ENCODE measurements around the gene RBPJ. TPM values are rescaled to one million over a fixed set of nuclear protein-coding genes. Genes with fewer than 3 reads are reported as not detected.

Gene RBPJ
- total RNA-seq, 2 experiments from 2014 or later: 73.3 to 163 TPM

GRCh38 chr4:26404743-26405206 is 84.0 kb downstream of the RBPJ start:
- peaks cover 53% of the 10 kb centered on the region for H3K36me3 Mint-ChIP-seq
- CTCF ChIA-PET: interaction anchor here (1.0 to 16.9 kb wide), 3 partner anchors 12 to 77 kb away, joined by 3 to 259 read pairs (median 3); no protein-coding TSS in a partner anchor

GRCh38 chr4:26406346-26406975 is 85.6 kb downstream of the RBPJ start:
- no peak for DNase-seq
- peaks cover 47% of the 10 kb centered on the region for H3K36me3 Mint-ChIP-seq

More at GRCh38 chr4:26404743-26405206, 84.0 kb downstream of the RBPJ start:
- no peak overlapping the region for H3K4me3 Mint-ChIP-seq
- DNase-seq: no peak
- no peak overlapping the region for H3K27ac Mint-ChIP-seq
- H3K4me1 Mint-ChIP-seq: peaks cover 25% of the 10 kb centered on the region
- H3K27me3 Mint-ChIP-seq: no peaks in the 10 kb centered on the region
- ATAC-seq: peak; percentile 36
- peaks cover 8% of the 10 kb centered on the region for H3K9me3 Mint-ChIP-seq (ENCODE audit: low read depth)

GRCh38 chr4:26407476-26407875 is 86.7 kb downstream of the RBPJ start:
- peaks cover 21% of the 10 kb centered on the region for H3K4me1 Mint-ChIP-seq
- no peak overlapping the region for H3K27ac Mint-ChIP-seq
- peaks cover 8% of the 10 kb centered on the region for H3K9me3 Mint-ChIP-seq (ENCODE audit: low read depth)
- CTCF ChIA-PET: interaction anchor here (0.9 to 16.9 kb wide), 4 partner anchors 64 to 420 kb away, joined by 3 to 259 read pairs (median 5); no protein-coding TSS in a partner anchor
- H3K36me3 Mint-ChIP-seq: peaks cover 42% of the 10 kb centered on the region
- no peak overlapping the region for H3K4me3 Mint-ChIP-seq
- ATAC-seq (no peak), DNase-seq (no peak)
- H3K27me3 Mint-ChIP-seq: no peaks in the 10 kb centered on the region

More at GRCh38 chr4:26406346-26406975, 85.6 kb downstream of the RBPJ start:
- no peak for ATAC-seq
- Mint-ChIP-seq H3K27me3 (no peaks in the 10 kb centered on the region), H3K27ac (peak overlapping the region; percentile 36), H3K9me3 (ENCODE audit: low read depth) (peaks cover 8% of the 10 kb centered on the region), H3K4me1 (peaks cover 27% of the 10 kb centered on the region), H3K4me3 (no peak overlapping the region)
- CTCF ChIA-PET: interaction anchor here (0.9 to 16.9 kb wide), 5 partner anchors 10 to 419 kb away, joined by 3 to 259 read pairs (median 4); no protein-coding TSS in a partner anchor

GRCh38 chr4:26410385-26411293 is 89.8 kb downstream of the RBPJ start:
- Mint-ChIP-seq H3K27ac (no peak overlapping the region), H3K9me3 (ENCODE audit: low read depth) (peaks cover 6% of the 10 kb centered on the region), H3K27me3 (no peaks in the 10 kb centered on the region), H3K36me3 (peaks cover 26% of the 10 kb centered on the region), H3K4me3 (no peak overlapping the region), H3K4me1 (peaks cover 8% of the 10 kb centered on the region)
- DNase-seq (no peak), ATAC-seq (peak; percentile 82)
- CTCF ChIA-PET: interaction anchor here (0.5 to 16.9 kb wide), 21 partner anchors 9 to 556 kb away, joined by 3 to 259 read pairs (median 4); no protein-coding TSS in a partner anchor

GRCh38 chr4:26412381-26413372 is 91.9 kb downstream of the RBPJ start:
- no peak overlapping the region for H3K4me3 Mint-ChIP-seq
- CTCF ChIA-PET: interaction anchor here (1.4 to 16.9 kb wide), 3 partner anchors 40 to 424 kb away, joined by 7 to 259 read pairs (median 12); no protein-coding TSS in a partner anchor
- H3K36me3 Mint-ChIP-seq: peaks cover 11% of the 10 kb centered on the region
- H3K27me3 Mint-ChIP-seq: no peaks in the 10 kb centered on the region
- no peak for ATAC-seq
- H3K4me1 Mint-ChIP-seq: peaks cover 2% of the 10 kb centered on the region
- H3K9me3 Mint-ChIP-seq (ENCODE audit: low read depth): no peaks in the 10 kb centered on the region
- DNase-seq: no peak
- H3K27ac Mint-ChIP-seq: no peak overlapping the region

GRCh38 chr4:26413582-26413981 is 92.8 kb downstream of the RBPJ start:
- Mint-ChIP-seq H3K36me3 (peaks cover 11% of the 10 kb centered on the region), H3K27me3 (no peaks in the 10 kb centered on the region), H3K27ac (no peak overlapping the region), H3K4me1 (peaks cover 2% of the 10 kb centered on the region), H3K9me3 (ENCODE audit: low read depth) (no peaks in the 10 kb centered on the region), H3K4me3 (no peak overlapping the region)
- DNase-seq: no peak
- no peak for ATAC-seq
- CTCF ChIA-PET: interaction anchor here (1.0 to 16.9 kb wide), 3 partner anchors 12 to 425 kb away, joined by 3 to 259 read pairs (median 7); no protein-coding TSS in a partner anchor

GRCh38 chr4:26418107-26418506 is 97.3 kb downstream of the RBPJ start:
- CTCF ChIA-PET: interaction anchor here (1.6 to 16.9 kb wide), 3 partner anchors 90 to 430 kb away, joined by 3 to 259 read pairs (median 13); no protein-coding TSS in a partner anchor
- no peaks in the 10 kb centered on the region for H3K27me3 Mint-ChIP-seq
- no peak overlapping the region for H3K4me3 Mint-ChIP-seq
- peaks cover 31% of the 10 kb centered on the region for H3K36me3 Mint-ChIP-seq
- no peaks in the 10 kb centered on the region for H3K4me1 Mint-ChIP-seq
- no peak overlapping the region for H3K27ac Mint-ChIP-seq
- DNase-seq (no peak), ATAC-seq (no peak)
- no peaks in the 10 kb centered on the region for H3K9me3 Mint-ChIP-seq (ENCODE audit: low read depth)

GRCh38 chr4:26418850-26419249 is 98.0 kb downstream of the RBPJ start:
- ATAC-seq (no peak), DNase-seq (no peak)
- CTCF ChIA-PET: interaction anchor here (1.8 to 16.9 kb wide), 2 partner anchors 91 to 431 kb away, joined by 5 to 259 read pairs; no protein-coding TSS in a partner anchor
- Mint-ChIP-seq H3K4me3 (no peak overlapping the region), H3K9me3 (ENCODE audit: low read depth) (no peaks in the 10 kb centered on the region), H3K36me3 (peaks cover 34% of the 10 kb centered on the region), H3K4me1 (no peaks in the 10 kb centered on the region), H3K27ac (no peak overlapping the region), H3K27me3 (no peaks in the 10 kb centered on the region)

GRCh38 chr4:26420438-26420837 is 99.6 kb downstream of the RBPJ start:
- no peaks in the 10 kb centered on the region for H3K9me3 Mint-ChIP-seq (ENCODE audit: low read depth)
- ATAC-seq (no peak), DNase-seq (no peak)
- peaks cover 35% of the 10 kb centered on the region for H3K36me3 Mint-ChIP-seq
- no peaks in the 10 kb centered on the region for H3K4me1 Mint-ChIP-seq
- no peaks in the 10 kb centered on the region for H3K27me3 Mint-ChIP-seq
- no peak overlapping the region for H3K27ac Mint-ChIP-seq
- H3K4me3 Mint-ChIP-seq: no peak overlapping the region
- CTCF ChIA-PET: interaction anchor here (1.8 kb wide), 1 partner anchor 432 kb away, joined by 5 read pairs; no protein-coding TSS in a partner anchor

GRCh38 chr4:26420913-26421312 is 100.1 kb downstream of the RBPJ start:
- H3K27me3 Mint-ChIP-seq: no peaks in the 10 kb centered on the region
- no peaks in the 10 kb centered on the region for H3K4me1 Mint-ChIP-seq
- H3K4me3 Mint-ChIP-seq: no peak overlapping the region
- ATAC-seq: no peak
- H3K27ac Mint-ChIP-seq: no peak overlapping the region
- no peaks in the 10 kb centered on the region for H3K9me3 Mint-ChIP-seq (ENCODE audit: low read depth)
- CTCF ChIA-PET: interaction anchor here (0.7 to 1.8 kb wide), 2 partner anchors 433 to 604 kb away, joined by 3 to 5 read pairs; no protein-coding TSS in a partner anchor
- no peak for DNase-seq
- peaks cover 37% of the 10 kb centered on the region for H3K36me3 Mint-ChIP-seq

- Mint-ChIP-seq H3K4me3 (no peak overlapping the region), H3K27ac (no peak overlapping the region), H3K27me3 (no peaks in the 10 kb centered on the region), H3K36me3 (peaks cover 37% of the 10 kb centered on the region), H3K9me3 (ENCODE audit: low read depth) (no peaks in the 10 kb centered on the region), H3K4me1 (peaks cover 5% of the 10 kb centered on the region)
- ATAC-seq (no peak), DNase-seq (no peak)
- CTCF ChIA-PET: interaction anchor here (1.0 kb wide), 1 partner anchor 436 kb away, joined by 3 read pairs; no protein-coding TSS in a partner anchor
Measured at GRCh38 chr4:26424153-26424552, 103.3 kb downstream of the RBPJ start.

GRCh38 chr4:26424838-26425237 is 104.0 kb downstream of the RBPJ start:
- no peak overlapping the region for H3K4me3 Mint-ChIP-seq
- H3K9me3 Mint-ChIP-seq (ENCODE audit: low read depth): no peaks in the 10 kb centered on the region
- CTCF ChIA-PET: no interaction called here
- H3K27ac Mint-ChIP-seq: no peak overlapping the region
- no peak for ATAC-seq
- H3K27me3 Mint-ChIP-seq: no peaks in the 10 kb centered on the region
- peaks cover 5% of the 10 kb centered on the region for H3K4me1 Mint-ChIP-seq
- peaks cover 38% of the 10 kb centered on the region for H3K36me3 Mint-ChIP-seq
- DNase-seq: no peak

All from activated CD8-positive, alpha-beta memory T cell treated with anti-CD3 and anti-CD28 coated beads, Interleukin-2, amount 10 ng/mL, durations not matched to agents 7 days and 5 days (primary cell).